Activated naive CD8-positive, alpha-beta T cell treated with anti-CD3 and anti-CD28 coated beads for 36 hours (primary cell): ENCODE measurements around the gene ATP4B. TPM values are rescaled to one million over a fixed set of nuclear protein-coding genes. Genes with fewer than 3 reads are reported as not detected.

Source experiments
- DNase-seq: peaks from one replicate; pipeline ENCODE4 v3.0.0; 2021
- H3K27ac Mint-ChIP-seq: one replicate; pipeline ENCODE4 v1.8.0; 2022; ENCODE audit warnings: mild to moderate bottlenecking, moderate library complexity, mixed read lengths
- H3K27me3 Mint-ChIP-seq: one replicate; pipeline ENCODE4 v1.8.0; 2022; ENCODE audit warnings: mild to moderate bottlenecking, mixed read lengths
- H3K36me3 Mint-ChIP-seq: one replicate; pipeline ENCODE4 v1.8.0; 2021; ENCODE audit warnings: mild to moderate bottlenecking, mixed read lengths
- H3K4me1 Mint-ChIP-seq: one replicate; pipeline ENCODE4 v1.8.0; 2021; ENCODE audit warnings: mixed read lengths
- H3K4me3 Mint-ChIP-seq: one replicate; pipeline ENCODE4 v1.8.0; 2022; ENCODE audit warnings: mild to moderate bottlenecking, moderate library complexity, mixed read lengths
- H3K9me3 Mint-ChIP-seq: one replicate; pipeline ENCODE4 v1.8.0; 2022; ENCODE audit warnings: mixed read lengths
- total RNA-seq, 2 experiments: library from RNA; stranded (reverse); gene quantifications; one replicate each; pipeline ENCODE4 v1.2.3, GENCODE V29; 2021

The ATP4B gene
- total RNA-seq, 2 experiments from 2014 or later, result not detected

GRCh38 chr13:113613789-113614379 lies 44.1 kb downstream of the ATP4B start:
- H3K9me3 Mint-ChIP-seq, result no peaks in the 10 kb centered on the region
- no peaks in the 10 kb centered on the region for H3K27me3 Mint-ChIP-seq
- H3K36me3 Mint-ChIP-seq, result peaks cover 27% of the 10 kb centered on the region
- no peak for DNase-seq
- no peak overlapping the region for H3K27ac Mint-ChIP-seq
- no peak overlapping the region for H3K4me3 Mint-ChIP-seq
- no peaks in the 10 kb centered on the region for H3K4me1 Mint-ChIP-seq

GRCh38 chr13:113612607-113613006 lies 45.4 kb downstream of the ATP4B start:
- DNase-seq, result no peak
- H3K4me3 Mint-ChIP-seq, result no peak overlapping the region
- H3K36me3 Mint-ChIP-seq, result peaks cover 24% of the 10 kb centered on the region
- no peaks in the 10 kb centered on the region for H3K4me1 Mint-ChIP-seq
- no peaks in the 10 kb centered on the region for H3K27me3 Mint-ChIP-seq
- no peak overlapping the region for H3K27ac Mint-ChIP-seq
- H3K9me3 Mint-ChIP-seq, result no peaks in the 10 kb centered on the region

DNA sequence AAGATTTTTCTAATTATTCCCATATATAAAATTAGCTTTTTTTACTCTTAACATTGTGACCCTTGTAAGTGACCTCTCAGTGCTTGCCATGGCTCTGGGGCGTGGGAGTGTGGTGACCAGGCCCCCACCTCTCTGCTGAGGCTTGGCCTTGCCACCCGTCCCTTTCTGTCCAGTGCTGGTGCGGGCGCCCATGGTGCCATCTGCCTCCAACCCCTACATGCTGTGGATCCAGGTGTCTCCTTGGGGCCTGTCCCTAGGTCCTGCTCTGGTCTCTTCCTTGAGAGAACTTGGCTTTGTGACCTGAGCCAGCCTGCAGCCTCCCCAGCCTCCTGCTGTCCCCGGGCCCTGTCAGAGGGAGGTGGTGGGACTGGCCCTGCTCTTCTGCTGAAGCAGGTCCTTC lies 46.0 kb downstream of the ATP4B start:
- Mint-ChIP-seq H3K4me1 (no peaks in the 10 kb centered on the region), H3K4me3 (no peak overlapping the region), H3K27ac (no peak overlapping the region), H3K36me3 (peaks cover 25% of the 10 kb centered on the region), H3K9me3 (no peaks in the 10 kb centered on the region), H3K27me3 (no peaks in the 10 kb centered on the region)
- DNase-seq, result no peak

DNA sequence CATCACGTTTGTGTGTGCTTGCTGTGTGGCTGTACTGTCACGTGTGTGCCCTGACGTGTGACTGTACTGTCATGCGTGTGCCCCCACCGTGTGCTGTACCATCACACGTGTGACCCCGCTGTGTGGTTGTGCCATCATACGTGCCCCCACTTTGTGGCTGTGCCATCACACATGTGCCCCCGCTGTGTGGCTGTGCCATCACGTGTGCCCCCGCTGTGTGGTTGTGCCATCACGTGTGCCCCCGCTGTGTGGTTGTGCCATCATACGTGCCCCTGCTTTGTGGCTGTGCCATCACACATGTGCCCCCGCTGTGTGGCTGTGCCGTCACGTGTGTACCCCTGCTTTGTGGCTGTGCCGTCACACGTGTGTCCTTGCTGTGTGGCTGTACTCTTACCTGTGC lies 47.7 kb downstream of the ATP4B start:
- H3K4me3 Mint-ChIP-seq, result no peak overlapping the region

GRCh38 chr13:113609616-113610015 lies 48.4 kb downstream of the ATP4B start:
- Mint-ChIP-seq H3K4me1 (peaks cover 6% of the 10 kb centered on the region), H3K4me3 (no peak overlapping the region), H3K27me3 (no peaks in the 10 kb centered on the region), H3K36me3 (peaks cover 27% of the 10 kb centered on the region), H3K27ac (no peak overlapping the region), H3K9me3 (no peaks in the 10 kb centered on the region)
- DNase-seq, result no peak

More for the DNA sequence above, 47.7 kb downstream of the ATP4B start:
- H3K4me1 Mint-ChIP-seq, result no peaks in the 10 kb centered on the region
- DNase-seq, result no peak
- H3K36me3 Mint-ChIP-seq, result peaks cover 22% of the 10 kb centered on the region
- no peaks in the 10 kb centered on the region for H3K27me3 Mint-ChIP-seq
- no peak overlapping the region for H3K27ac Mint-ChIP-seq
- no peaks in the 10 kb centered on the region for H3K9me3 Mint-ChIP-seq

DNA sequence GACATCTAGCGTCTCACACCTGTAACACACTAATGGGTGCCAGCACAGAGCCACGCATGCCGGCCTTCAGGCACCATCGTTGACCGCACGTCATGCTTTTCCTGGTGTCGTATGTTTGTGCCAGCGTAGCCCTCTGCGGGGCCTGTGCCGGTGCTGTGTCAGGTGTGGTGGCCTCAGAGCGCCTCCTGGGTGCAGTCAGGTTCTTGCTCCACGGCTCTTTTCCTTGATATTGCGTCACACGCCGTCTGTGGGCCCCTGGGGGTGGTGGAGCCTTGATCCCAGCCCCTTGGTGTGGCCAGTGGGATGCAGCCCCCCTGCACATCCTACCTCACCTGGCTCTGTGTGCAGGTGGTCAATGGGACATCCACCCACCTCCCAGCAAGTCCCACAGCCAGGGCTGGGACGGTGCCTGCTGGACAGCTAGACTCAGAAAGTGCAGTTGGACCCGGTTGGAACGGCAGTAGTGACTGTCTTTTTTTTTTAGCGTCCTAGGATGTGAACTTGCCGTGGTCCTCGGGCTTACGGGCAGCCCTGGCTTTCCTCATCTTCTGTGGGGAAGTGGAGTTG lies 48.9 kb downstream of the ATP4B start:
- no peaks in the 10 kb centered on the region for H3K27me3 Mint-ChIP-seq
- no peak overlapping the region for H3K27ac Mint-ChIP-seq
- DNase-seq, result no peak
- H3K4me1 Mint-ChIP-seq, result peaks cover 8% of the 10 kb centered on the region
- H3K36me3 Mint-ChIP-seq, result peaks cover 27% of the 10 kb centered on the region
- no peak overlapping the region for H3K4me3 Mint-ChIP-seq
- no peaks in the 10 kb centered on the region for H3K9me3 Mint-ChIP-seq

DNA sequence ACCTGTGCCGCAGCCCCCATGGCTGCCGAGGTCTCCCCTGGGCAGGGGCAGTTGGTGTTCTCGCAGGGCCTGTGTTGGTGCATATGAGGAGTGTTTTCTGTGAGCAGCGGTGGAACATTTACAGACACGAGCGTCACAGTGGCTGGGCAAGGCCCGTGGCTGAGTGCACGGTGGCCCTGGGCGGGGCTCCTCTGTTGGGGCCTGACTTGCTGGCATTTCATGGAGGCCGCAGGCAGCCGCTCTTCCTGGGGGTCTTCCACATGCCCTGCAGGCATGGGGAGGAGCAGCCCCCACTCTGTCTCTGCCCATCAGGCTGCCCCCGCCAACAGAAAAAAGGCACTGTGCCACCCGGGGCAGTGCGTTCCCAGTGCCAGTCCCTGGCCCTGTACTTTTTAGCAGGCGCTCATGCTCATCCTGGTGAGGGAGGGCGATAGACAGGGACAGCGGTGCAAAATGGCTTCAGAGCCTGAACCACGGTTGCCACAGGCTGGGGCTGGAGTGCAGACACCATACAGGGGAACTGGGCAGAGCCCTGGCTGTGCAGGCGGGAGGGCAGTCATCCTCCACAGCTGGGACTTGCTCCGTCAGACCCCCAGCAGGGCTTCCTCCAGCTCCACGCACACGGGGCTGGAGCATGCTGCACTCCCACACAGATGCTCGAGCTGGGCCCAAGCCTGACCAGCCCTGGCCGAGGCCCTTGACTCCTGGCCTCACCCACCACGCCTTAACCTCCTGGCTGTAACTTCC lies 49.9 kb downstream of the ATP4B start:
- no peak for DNase-seq
- Mint-ChIP-seq H3K4me3 (no peak overlapping the region), H3K4me1 (peaks cover 15% of the 10 kb centered on the region), H3K27ac (peak overlapping the region; percentile 47), H3K9me3 (no peaks in the 10 kb centered on the region), H3K27me3 (no peaks in the 10 kb centered on the region), H3K36me3 (peaks cover 27% of the 10 kb centered on the region)

- no peak for DNase-seq
- Mint-ChIP-seq H3K4me3 (no peak overlapping the region), H3K27me3 (no peaks in the 10 kb centered on the region), H3K4me1 (peaks cover 21% of the 10 kb centered on the region), H3K27ac (no peak overlapping the region), H3K36me3 (peaks cover 25% of the 10 kb centered on the region), H3K9me3 (no peaks in the 10 kb centered on the region)
Measured at GRCh38 chr13:113607056-113607888, 50.7 kb downstream of the ATP4B start.

- no peaks in the 10 kb centered on the region for H3K9me3 Mint-ChIP-seq
- H3K27me3 Mint-ChIP-seq, result no peaks in the 10 kb centered on the region
- H3K36me3 Mint-ChIP-seq, result peaks cover 19% of the 10 kb centered on the region
- H3K27ac Mint-ChIP-seq, result peak overlapping the region; percentile 6
- no peak for DNase-seq
- H3K4me3 Mint-ChIP-seq, result no peak overlapping the region
- H3K4me1 Mint-ChIP-seq, result peaks cover 21% of the 10 kb centered on the region
Measured at GRCh38 chr13:113605866-113606438, 52.0 kb downstream of the ATP4B start.

DNA sequence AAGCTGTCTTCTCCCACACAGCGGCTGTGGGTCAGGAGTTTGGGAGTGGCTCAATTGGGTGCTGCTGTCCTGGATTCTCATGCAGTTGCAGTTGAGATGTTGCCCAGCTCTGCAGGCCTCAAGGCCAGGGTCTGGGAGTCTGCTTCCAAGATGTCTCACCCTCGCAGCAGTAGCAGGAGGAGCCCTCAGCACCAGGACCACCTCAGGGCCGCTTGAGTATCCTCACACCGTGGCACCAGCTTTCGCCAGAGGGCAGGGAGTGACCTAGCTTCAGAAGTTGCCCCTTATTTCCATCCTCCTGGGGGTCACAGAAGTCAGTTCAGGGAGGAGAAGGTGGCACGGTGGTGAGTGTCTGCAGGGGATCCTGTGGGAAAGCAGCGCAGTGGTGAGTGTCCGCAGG lies 52.5 kb downstream of the ATP4B start:
- H3K9me3 Mint-ChIP-seq, result no peaks in the 10 kb centered on the region
- H3K27ac Mint-ChIP-seq, result peak overlapping the region; percentile 6
- no peak for DNase-seq
- H3K27me3 Mint-ChIP-seq, result no peaks in the 10 kb centered on the region
- H3K4me3 Mint-ChIP-seq, result no peak overlapping the region
- peaks cover 21% of the 10 kb centered on the region for H3K4me1 Mint-ChIP-seq
- peaks cover 20% of the 10 kb centered on the region for H3K36me3 Mint-ChIP-seq

- peaks cover 26% of the 10 kb centered on the region for H3K36me3 Mint-ChIP-seq
- H3K27ac Mint-ChIP-seq, result no peak overlapping the region
- H3K4me1 Mint-ChIP-seq, result peaks cover 23% of the 10 kb centered on the region
- H3K27me3 Mint-ChIP-seq, result no peaks in the 10 kb centered on the region
- no peak overlapping the region for H3K4me3 Mint-ChIP-seq
- no peak for DNase-seq
- H3K9me3 Mint-ChIP-seq, result no peaks in the 10 kb centered on the region
Measured at GRCh38 chr13:113604186-113604585, 53.8 kb downstream of the ATP4B start.

GRCh38 chr13:113603116-113603710 lies 54.8 kb downstream of the ATP4B start:
- H3K4me1 Mint-ChIP-seq, result peaks cover 23% of the 10 kb centered on the region
- DNase-seq, result no peak
- H3K27ac Mint-ChIP-seq, result no peak overlapping the region
- peaks cover 34% of the 10 kb centered on the region for H3K36me3 Mint-ChIP-seq
- no peaks in the 10 kb centered on the region for H3K27me3 Mint-ChIP-seq
- no peak overlapping the region for H3K4me3 Mint-ChIP-seq
- H3K9me3 Mint-ChIP-seq, result no peaks in the 10 kb centered on the region

GRCh38 chr13:113602291-113602988 lies 55.6 kb downstream of the ATP4B start:
- peaks cover 36% of the 10 kb centered on the region for H3K36me3 Mint-ChIP-seq
- H3K27ac Mint-ChIP-seq, result no peak overlapping the region
- H3K4me1 Mint-ChIP-seq, result peaks cover 23% of the 10 kb centered on the region

More at GRCh38 chr13:113602291-113602988, 55.6 kb downstream of the ATP4B start:
- no peaks in the 10 kb centered on the region for H3K9me3 Mint-ChIP-seq
- DNase-seq, result no peak
- no peaks in the 10 kb centered on the region for H3K27me3 Mint-ChIP-seq
- no peak overlapping the region for H3K4me3 Mint-ChIP-seq
